Activated naive CD8-positive, alpha-beta T cell (primary cell): ENCODE data around the gene KCNQ1.

Experiments
- H3K27ac Mint-ChIP-seq: one replicate; pipeline ENCODE4 v1.8.0; 2021; ENCODE audit warnings: mixed read lengths
- H3K27me3 Mint-ChIP-seq: one replicate; pipeline ENCODE4 v1.8.0; 2021; ENCODE audit warnings: mixed read lengths
- H3K36me3 Mint-ChIP-seq: one replicate; pipeline ENCODE4 v1.8.0; 2021; ENCODE audit warnings: mixed read lengths
- H3K4me1 Mint-ChIP-seq: one replicate; pipeline ENCODE4 v1.8.0; 2021; ENCODE audit warnings: low read depth, mixed read lengths
- H3K4me3 Mint-ChIP-seq: one replicate; pipeline ENCODE4 v1.8.0; 2021; ENCODE audit warnings: mild to moderate bottlenecking, mixed read lengths
- H3K9me3 Mint-ChIP-seq: one replicate; pipeline ENCODE4 v1.8.0; 2021; ENCODE audit warnings: low read depth, mixed read lengths

The KCNQ1 gene

GRCh38 chr11:2847561-2847960 is 402.8 kb downstream of the KCNQ1 start:
- Mint-ChIP-seq H3K36me3 (peaks cover 2% of the 10 kb centered on the region), H3K4me3 (no peak overlapping the region), H3K4me1 (peaks cover 2% of the 10 kb centered on the region), H3K27ac (no peak overlapping the region), H3K9me3 (no peaks in the 10 kb centered on the region), H3K27me3 (no peaks in the 10 kb centered on the region)

GRCh38 chr11:2848497-2848896 is 403.7 kb downstream of the KCNQ1 start:
- Mint-ChIP-seq H3K4me1 (peaks cover 2% of the 10 kb centered on the region), H3K9me3 (no peaks in the 10 kb centered on the region), H3K27ac (no peak overlapping the region), H3K36me3 (peaks cover 2% of the 10 kb centered on the region), H3K4me3 (no peak overlapping the region), H3K27me3 (no peaks in the 10 kb centered on the region)

GRCh38 chr11:2849994-2850770 is 405.4 kb downstream of the KCNQ1 start:
- H3K4me1 Mint-ChIP-seq, result no peaks in the 10 kb centered on the region
- no peak overlapping the region for H3K4me3 Mint-ChIP-seq
- no peaks in the 10 kb centered on the region for H3K9me3 Mint-ChIP-seq
- H3K27me3 Mint-ChIP-seq, result no peaks in the 10 kb centered on the region
- H3K36me3 Mint-ChIP-seq, result peaks cover 2% of the 10 kb centered on the region
- H3K27ac Mint-ChIP-seq, result no peak overlapping the region

- no peaks in the 10 kb centered on the region for H3K27me3 Mint-ChIP-seq
- H3K27ac Mint-ChIP-seq, result no peak overlapping the region
- no peaks in the 10 kb centered on the region for H3K9me3 Mint-ChIP-seq
- peaks cover 2% of the 10 kb centered on the region for H3K36me3 Mint-ChIP-seq
- no peaks in the 10 kb centered on the region for H3K4me1 Mint-ChIP-seq
- H3K4me3 Mint-ChIP-seq, result no peak overlapping the region
These were observed 408.6 kb downstream of the KCNQ1 start for GRCh38 chr11:2853401-2853800.

- H3K27me3 Mint-ChIP-seq, result no peaks in the 10 kb centered on the region
- H3K4me1 Mint-ChIP-seq, result no peaks in the 10 kb centered on the region
- H3K27ac Mint-ChIP-seq, result no peak overlapping the region
- H3K9me3 Mint-ChIP-seq, result no peaks in the 10 kb centered on the region
- no peaks in the 10 kb centered on the region for H3K36me3 Mint-ChIP-seq
- H3K4me3 Mint-ChIP-seq, result no peak overlapping the region
These were observed 409.3 kb downstream of the KCNQ1 start for GRCh38 chr11:2853997-2854560.

GRCh38 chr11:2855162-2855561 is 410.4 kb downstream of the KCNQ1 start:
- Mint-ChIP-seq H3K36me3 (no peaks in the 10 kb centered on the region), H3K27me3 (no peaks in the 10 kb centered on the region), H3K27ac (no peak overlapping the region), H3K4me3 (no peak overlapping the region), H3K4me1 (no peaks in the 10 kb centered on the region), H3K9me3 (no peaks in the 10 kb centered on the region)

- H3K9me3 Mint-ChIP-seq, result no peaks in the 10 kb centered on the region
- H3K27ac Mint-ChIP-seq, result no peak overlapping the region
- peaks cover 4% of the 10 kb centered on the region for H3K27me3 Mint-ChIP-seq
- no peaks in the 10 kb centered on the region for H3K36me3 Mint-ChIP-seq
- H3K4me1 Mint-ChIP-seq, result no peaks in the 10 kb centered on the region
- H3K4me3 Mint-ChIP-seq, result no peak overlapping the region
These were observed 412.5 kb downstream of the KCNQ1 start for GRCh38 chr11:2857276-2857675.

- Mint-ChIP-seq H3K4me3 (no peak overlapping the region), H3K27me3 (peaks cover 4% of the 10 kb centered on the region), H3K36me3 (no peaks in the 10 kb centered on the region), H3K27ac (no peak overlapping the region), H3K4me1 (no peaks in the 10 kb centered on the region), H3K9me3 (no peaks in the 10 kb centered on the region)
These were observed 413.1 kb downstream of the KCNQ1 start for GRCh38 chr11:2857918-2858317.

GRCh38 chr11:2858995-2859698 is 414.3 kb downstream of the KCNQ1 start:
- Mint-ChIP-seq H3K27me3 (peaks cover 6% of the 10 kb centered on the region), H3K9me3 (no peaks in the 10 kb centered on the region), H3K27ac (no peak overlapping the region), H3K36me3 (no peaks in the 10 kb centered on the region), H3K4me3 (no peak overlapping the region), H3K4me1 (no peaks in the 10 kb centered on the region)

GRCh38 chr11:2859699-2860037 is 414.9 kb downstream of the KCNQ1 start:
- Mint-ChIP-seq H3K4me1 (peaks cover 1% of the 10 kb centered on the region), H3K36me3 (no peaks in the 10 kb centered on the region), H3K27me3 (peaks cover 7% of the 10 kb centered on the region), H3K9me3 (no peaks in the 10 kb centered on the region), H3K4me3 (no peak overlapping the region), H3K27ac (no peak overlapping the region)

- Mint-ChIP-seq H3K4me1 (peaks cover 1% of the 10 kb centered on the region), H3K36me3 (no peaks in the 10 kb centered on the region), H3K9me3 (no peaks in the 10 kb centered on the region), H3K4me3 (no peak overlapping the region), H3K27me3 (peaks cover 13% of the 10 kb centered on the region), H3K27ac (no peak overlapping the region)
These were observed 415.8 kb downstream of the KCNQ1 start for GRCh38 chr11:2860636-2861035.

- no peak overlapping the region for H3K27ac Mint-ChIP-seq
- H3K4me3 Mint-ChIP-seq, result no peak overlapping the region
- peaks cover 1% of the 10 kb centered on the region for H3K4me1 Mint-ChIP-seq
- no peaks in the 10 kb centered on the region for H3K9me3 Mint-ChIP-seq
- peaks cover 18% of the 10 kb centered on the region for H3K27me3 Mint-ChIP-seq
- peaks cover 2% of the 10 kb centered on the region for H3K36me3 Mint-ChIP-seq
These were observed 417.8 kb downstream of the KCNQ1 start for GRCh38 chr11:2862395-2863275.

- no peak overlapping the region for H3K4me3 Mint-ChIP-seq
- H3K36me3 Mint-ChIP-seq, result peaks cover 2% of the 10 kb centered on the region
- no peaks in the 10 kb centered on the region for H3K9me3 Mint-ChIP-seq
- no peak overlapping the region for H3K27ac Mint-ChIP-seq
- H3K27me3 Mint-ChIP-seq, result peaks cover 18% of the 10 kb centered on the region
- H3K4me1 Mint-ChIP-seq, result peaks cover 4% of the 10 kb centered on the region
These were observed 418.4 kb downstream of the KCNQ1 start for GRCh38 chr11:2863276-2863618.

GRCh38 chr11:2864901-2865300 is 420.1 kb downstream of the KCNQ1 start:
- Mint-ChIP-seq H3K27me3 (peaks cover 21% of the 10 kb centered on the region), H3K4me1 (peaks cover 12% of the 10 kb centered on the region), H3K27ac (no peak overlapping the region), H3K4me3 (no peak overlapping the region), H3K36me3 (peaks cover 2% of the 10 kb centered on the region), H3K9me3 (no peaks in the 10 kb centered on the region)
